A673 (cell line): Measurements from ENCODE around the gene EVPLL.

Experiments
- EZH2 ChIP-seq: fragments of 200-600 bp; sonication (generic); IDR thresholded peaks from 2 replicates; pipeline ENCODE4 v1.6.1; 2017; ENCODE audit warnings: borderline replicate concordance, low read depth, mild to moderate bottlenecking, mixed read lengths, antibody characterized with exemption, low read length; ENCODE audit not compliant: poor library complexity, severe bottlenecking
- TF ChIP-seq, protein P1 (sequence below): fragments of 300-800, 200-600 bp; sonication (generic); conservative IDR thresholded peaks from 2 replicates; pipeline ENCODE4 v1.5.1; 2017; ENCODE audit warnings: low read depth, mild to moderate bottlenecking, antibody characterized with exemption, low read length, moderate library complexity, mixed read lengths

DNA sequence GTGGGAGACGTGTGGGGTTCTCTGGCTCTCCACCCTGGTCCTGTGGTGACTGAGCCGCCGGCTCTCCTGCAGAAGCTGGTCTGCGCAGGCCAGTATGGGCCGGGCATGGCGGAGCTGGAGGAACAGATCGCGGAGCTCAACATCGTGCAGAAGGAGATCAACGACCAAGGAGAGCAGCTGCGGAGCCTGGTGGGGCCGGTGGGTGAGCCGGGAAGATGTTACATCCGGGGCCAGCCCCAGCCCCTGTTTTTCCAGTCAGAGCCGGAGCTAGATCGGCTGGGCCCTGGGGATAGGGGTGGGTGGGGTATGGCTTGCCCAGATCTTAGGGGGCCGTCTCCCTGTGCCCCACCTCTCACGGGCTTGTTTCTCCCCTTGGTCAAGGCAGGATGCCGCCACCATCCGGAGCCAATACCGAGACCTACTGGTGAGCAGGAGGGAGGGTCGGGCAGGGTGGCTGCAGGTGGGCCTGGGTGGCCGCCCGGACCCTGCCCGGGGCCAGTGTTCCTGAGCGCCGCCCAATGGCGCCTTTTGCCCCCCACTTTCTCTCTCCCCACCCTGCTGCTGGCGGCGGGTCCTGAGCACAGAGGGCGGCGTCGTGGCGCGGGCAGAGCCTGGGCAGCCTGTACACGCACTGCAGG, 5.0 kb downstream of the EVPLL start:
- TF ChIP-seq, protein P1, sequence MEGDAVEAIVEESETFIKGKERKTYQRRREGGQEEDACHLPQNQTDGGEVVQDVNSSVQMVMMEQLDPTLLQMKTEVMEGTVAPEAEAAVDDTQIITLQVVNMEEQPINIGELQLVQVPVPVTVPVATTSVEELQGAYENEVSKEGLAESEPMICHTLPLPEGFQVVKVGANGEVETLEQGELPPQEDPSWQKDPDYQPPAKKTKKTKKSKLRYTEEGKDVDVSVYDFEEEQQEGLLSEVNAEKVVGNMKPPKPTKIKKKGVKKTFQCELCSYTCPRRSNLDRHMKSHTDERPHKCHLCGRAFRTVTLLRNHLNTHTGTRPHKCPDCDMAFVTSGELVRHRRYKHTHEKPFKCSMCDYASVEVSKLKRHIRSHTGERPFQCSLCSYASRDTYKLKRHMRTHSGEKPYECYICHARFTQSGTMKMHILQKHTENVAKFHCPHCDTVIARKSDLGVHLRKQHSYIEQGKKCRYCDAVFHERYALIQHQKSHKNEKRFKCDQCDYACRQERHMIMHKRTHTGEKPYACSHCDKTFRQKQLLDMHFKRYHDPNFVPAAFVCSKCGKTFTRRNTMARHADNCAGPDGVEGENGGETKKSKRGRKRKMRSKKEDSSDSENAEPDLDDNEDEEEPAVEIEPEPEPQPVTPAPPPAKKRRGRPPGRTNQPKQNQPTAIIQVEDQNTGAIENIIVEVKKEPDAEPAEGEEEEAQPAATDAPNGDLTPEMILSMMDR: no peak
- TF ChIP-seq EZH2: no peak
